HepG2 (cell line): ENCODE measurements around the gene GPX1. TPM values are rescaled to one million over a fixed set of nuclear protein-coding genes. Genes with fewer than 3 reads are reported as not detected.

ENCODE experiments used
- AHR ChIP-seq: IDR thresholded peaks from 2 replicates; pipeline ENCODE4 v1.6.1; 2018; ENCODE audit warnings: missing genetic modification reagents, missing compliant biosample characterization
- DNMT3B ChIP-seq: conservative IDR thresholded peaks from 2 replicates; pipeline ENCODE4 v1.6.1; 2016; ENCODE audit warnings: missing biosample characterization, control low read depth
- FOXP4 ChIP-seq: sonication (generic); formaldehyde crosslinking; IDR thresholded peaks from 2 replicates; pipeline ENCODE4 v1.4.0; 2020; ENCODE audit warnings: missing genetic modification reagents
- HMGA1 ChIP-seq: sonication (generic); formaldehyde crosslinking; conservative IDR thresholded peaks from 2 replicates; pipeline ENCODE4 v1.4.0; 2020; ENCODE audit warnings: missing genetic modification reagents
- HOXA9 ChIP-seq: sonication (generic); formaldehyde crosslinking; IDR thresholded peaks from 2 replicates; pipeline ENCODE4 v1.8.1; 2022; ENCODE audit warnings: missing genetic modification reagents, mild to moderate bottlenecking, moderate library complexity, borderline replicate concordance
- POLR2AphosphoS2 ChIP-seq: IDR thresholded peaks from 2 replicates; pipeline ENCODE4 v1.6.1; 2011; ENCODE audit warnings: low read depth, low read length, improper control_type of control experiment
- PRPF4 ChIP-seq: fragments of 200-400 bp; formaldehyde crosslinking; IDR thresholded peaks from 2 replicates; pipeline ENCODE4 v1.6.1; 2016; ENCODE audit warnings: low read length, low read depth; ENCODE audit not compliant: poor library complexity, severe bottlenecking
- RBAK ChIP-seq: sonication (generic); formaldehyde crosslinking; IDR thresholded peaks from 2 replicates; pipeline ENCODE4 v1.5.1; 2020; ENCODE audit warnings: mild to moderate bottlenecking, missing genetic modification reagents
- REPIN1 ChIP-seq: sonication (generic); formaldehyde crosslinking; IDR thresholded peaks from 2 replicates; pipeline ENCODE4 v1.8.0; 2022; ENCODE audit warnings: missing genetic modification reagents, low read depth, mild to moderate bottlenecking, borderline replicate concordance
- TFE3 ChIP-seq: IDR thresholded peaks from 2 replicates; pipeline ENCODE4 v1.6.1; 2016
- TP53 ChIP-seq: sonication (generic); formaldehyde crosslinking; conservative IDR thresholded peaks from 2 replicates; pipeline ENCODE4 v1.4.0; 2020; ENCODE audit warnings: missing genetic modification reagents
- ZBTB34 ChIP-seq: sonication (generic); formaldehyde crosslinking; IDR thresholded peaks from 2 replicates; pipeline ENCODE4 v1.8.0; 2022; ENCODE audit warnings: mild to moderate bottlenecking, missing genetic modification reagents
- ZFAT ChIP-seq: sonication (generic); formaldehyde crosslinking; conservative IDR thresholded peaks from 2 replicates; pipeline ENCODE4 v1.8.1; 2023; ENCODE audit warnings: missing genetic modification reagents, inconsistent platforms
- ZIK1 ChIP-seq: sonication (generic); formaldehyde crosslinking; IDR thresholded peaks from 2 replicates; pipeline ENCODE4 v1.5.0; 2020; ENCODE audit warnings: mild to moderate bottlenecking, low read depth, missing genetic modification reagents, borderline replicate concordance
- ZNF180 ChIP-seq: sonication (generic); formaldehyde crosslinking; IDR thresholded peaks from 2 replicates; pipeline ENCODE4 v1.4.0; 2020; ENCODE audit warnings: low read depth, missing genetic modification reagents, borderline replicate concordance
- ZNF205 ChIP-seq: IDR thresholded peaks from 2 replicates; pipeline ENCODE4 v1.6.1; 2018; ENCODE audit warnings: missing biosample characterization, missing genetic modification reagents
- ZNF326 ChIP-seq: sonication (generic); formaldehyde crosslinking; IDR thresholded peaks from 2 replicates; pipeline ENCODE4 v1.4.0; 2020; ENCODE audit warnings: missing genetic modification reagents, borderline replicate concordance
- ZNF567 ChIP-seq: sonication (generic); formaldehyde crosslinking; IDR thresholded peaks from 2 replicates; pipeline ENCODE4 v1.8.1; 2023; ENCODE audit warnings: mild to moderate bottlenecking, missing genetic modification reagents, borderline replicate concordance
- ZNF891 ChIP-seq: sonication (generic); formaldehyde crosslinking; IDR thresholded peaks from 2 replicates; pipeline ENCODE4 v1.5.0; 2020; ENCODE audit warnings: mild to moderate bottlenecking, missing genetic modification reagents
- polyA plus RNA-seq, 8 experiments: library from polyadenylated mRNA; depleted of rRNA in 3 of 8; stranded (reverse) in 7 of 8; unstranded in 1 of 8; fragments of >200 nt; fragmentation: Illumina TruSeq in 4 of 8; extraction: Trizol in 4 of 8; gene quantifications; 2 replicates each; pipeline versions ENCODE4 v1.2.1 to v1.2.3, GENCODE V29; 2011 to 2016; ENCODE audit warnings: low read depth in 4 of 8, missing spikeins in 1 of 8, mixed read lengths in 1 of 8; ENCODE audit not compliant: insufficient read depth in 1 of 8
- total RNA-seq, 5 experiments: library from RNA; depleted of rRNA; stranded (reverse); fragments of >200 nt; fragmentation: Illumina TruSeq; extraction: Trizol; gene quantifications; 2 replicates each; pipeline ENCODE4 v1.2.3, GENCODE V29; 2016; ENCODE audit warnings: low read depth in 1 of 5
- TF ChIP-seq, protein P1 (sequence below): IDR thresholded peaks from 2 replicates; pipeline ENCODE4 v1.6.1; 2016; ENCODE audit warnings: mild to moderate bottlenecking
- TF ChIP-seq, protein P2 (sequence below): sonication (generic); formaldehyde crosslinking; IDR thresholded peaks from 2 replicates; pipeline ENCODE4 v1.5.0; 2020; ENCODE audit warnings: mild to moderate bottlenecking, low read depth, missing genetic modification reagents, borderline replicate concordance

The GPX1 gene
- total and polyA plus RNA-seq, 2 of the 13 experiments (the other 11 are each of a cell fraction or from before 2014, with no cell fraction given) = 149 to 168 TPM

DNA sequence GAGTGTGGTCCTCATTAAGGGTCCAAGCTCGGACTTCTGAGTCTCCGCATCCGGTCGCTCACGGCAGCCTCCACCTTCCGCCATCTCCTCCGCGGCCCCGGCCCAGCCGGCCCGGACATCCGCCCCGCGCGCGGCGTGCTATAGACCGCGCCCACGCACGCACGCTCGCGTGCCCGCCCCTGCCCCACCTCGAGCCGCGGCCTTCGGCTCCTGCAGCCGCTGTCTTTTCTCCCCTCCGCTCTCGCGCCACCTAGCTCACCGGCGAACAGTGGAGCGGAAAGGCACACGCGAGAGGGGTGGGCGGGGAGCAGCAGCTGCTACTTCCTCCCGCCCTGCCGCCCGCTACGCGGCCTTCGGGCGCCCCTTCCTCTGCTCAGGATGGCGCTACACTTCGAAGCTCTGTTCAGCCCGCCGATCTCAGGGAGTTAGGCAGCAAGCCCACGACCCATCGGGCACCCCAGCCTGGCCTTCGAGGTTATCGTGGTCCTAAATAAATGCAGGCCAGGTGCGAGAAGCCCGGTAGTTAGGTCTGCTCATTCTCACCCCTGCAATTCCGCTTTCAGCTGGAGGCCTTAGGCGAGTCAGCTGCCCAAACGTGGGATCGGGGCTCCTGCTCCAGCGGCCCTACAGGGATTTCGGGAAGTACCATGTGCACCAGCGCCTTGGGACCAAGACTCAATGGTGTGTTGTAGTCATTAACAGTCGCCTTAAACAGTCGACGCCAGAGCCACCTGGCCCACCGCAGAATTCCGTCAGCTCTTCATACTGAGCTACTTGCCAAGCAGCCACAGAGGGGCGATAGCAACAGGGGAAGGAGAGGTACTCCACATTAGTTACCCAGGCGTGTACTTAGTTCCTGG is 18.0 kb downstream of the GPX1 start, which contains the start of gene USP4 (continued):
- peak; percentile 69 for TF ChIP-seq TFE3 (CRISPR knock-in tag)
- peak; percentile 93 for TF ChIP-seq ZNF891 (CRISPR knock-in tag)
- 0 out of 2 replicates have a peak, but pooled peaks have one; percentile 12 for TF ChIP-seq ZNF180 (CRISPR knock-in tag)
- TF ChIP-seq HOXA9 = peak; percentile 92
- TF ChIP-seq DNMT3B (CRISPR knock-in tag) = peak; percentile 91; the same call in 1 of the 2 replicates
- TF ChIP-seq TP53 = no peak; the same call in 1 of the 2 replicates
- peak; percentile 96 for TF ChIP-seq REPIN1 (CRISPR knock-in tag)
- TF ChIP-seq ZNF326 = no peak
- no peak for TF ChIP-seq PRPF4
- no peak for TF ChIP-seq HMGA1 (CRISPR knock-in tag)
- no peak for TF ChIP-seq POLR2AphosphoS2
- TF ChIP-seq ZIK1 (CRISPR knock-in tag) = peak; percentile 98
- TF ChIP-seq, protein P1, sequence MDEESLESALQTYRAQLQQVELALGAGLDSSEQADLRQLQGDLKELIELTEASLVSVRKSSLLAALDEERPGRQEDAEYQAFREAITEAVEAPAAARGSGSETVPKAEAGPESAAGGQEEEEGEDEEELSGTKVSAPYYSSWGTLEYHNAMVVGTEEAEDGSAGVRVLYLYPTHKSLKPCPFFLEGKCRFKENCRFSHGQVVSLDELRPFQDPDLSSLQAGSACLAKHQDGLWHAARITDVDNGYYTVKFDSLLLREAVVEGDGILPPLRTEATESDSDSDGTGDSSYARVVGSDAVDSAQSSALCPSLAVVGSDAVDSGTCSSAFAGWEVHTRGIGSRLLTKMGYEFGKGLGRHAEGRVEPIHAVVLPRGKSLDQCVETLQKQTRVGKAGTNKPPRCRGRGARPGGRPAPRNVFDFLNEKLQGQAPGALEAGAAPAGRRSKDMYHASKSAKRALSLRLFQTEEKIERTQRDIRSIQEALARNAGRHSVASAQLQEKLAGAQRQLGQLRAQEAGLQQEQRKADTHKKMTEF (CRISPR knock-in tag) = peak; percentile 91
- no peak for TF ChIP-seq RBAK (CRISPR knock-in tag)
- TF ChIP-seq ZBTB34 = peak; percentile 88
- TF ChIP-seq FOXP4 (CRISPR knock-in tag) = no peak; the same call in 1 of the 2 replicates
- TF ChIP-seq ZNF567 (CRISPR knock-in tag) = no peak
- TF ChIP-seq ZNF205 (CRISPR knock-in tag) = peak; percentile 35; the same call in 1 of the 2 replicates
- peak; percentile 80; the same call in 1 of the 2 replicates for TF ChIP-seq AHR (CRISPR knock-in tag)
- TF ChIP-seq ZFAT (CRISPR knock-in tag) = no peak
- TF ChIP-seq, protein P2, sequence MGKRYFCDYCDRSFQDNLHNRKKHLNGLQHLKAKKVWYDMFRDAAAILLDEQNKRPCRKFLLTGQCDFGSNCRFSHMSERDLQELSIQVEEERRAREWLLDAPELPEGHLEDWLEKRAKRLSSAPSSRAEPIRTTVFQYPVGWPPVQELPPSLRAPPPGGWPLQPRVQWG (CRISPR knock-in tag) = no peak
